Sigmoid colon (tissue), 7 donors: ENCODE results near the gene HABP4. TPM values are rescaled to one million over a fixed set of nuclear protein-coding genes. Genes with fewer than 3 reads are reported as not detected.
A peak's percentile ranks its signal among the peaks of the same experiment; 100 is the strongest.

ENCODE experiments used
- DNase-seq: peaks from one replicate; pipeline ENCODE4 v3.0.0-alpha.2; 2019
- H3K27ac ChIP-seq, 4 donors: fragments of 200-600 bp; sonication (generic); one replicate each; pipeline ENCODE4 v1.5.1; 2016 to 2019; ENCODE audit warnings: mild to moderate bottlenecking in 1 of 4
- H3K27me3 ChIP-seq, 3 donors: fragments of 200-600 bp; sonication (generic); one replicate each; pipeline ENCODE4 v1.5.1; 2019; ENCODE audit warnings: mild to moderate bottlenecking in 1 of 3
- H3K36me3 ChIP-seq, 4 donors: fragments of 200-600 bp; sonication (generic); one replicate each; pipeline ENCODE4 v1.5.1; 2016 to 2019
- H3K4me1 ChIP-seq, 4 donors: fragments of 200-600 bp; sonication (generic); one replicate each; pipeline ENCODE4 v1.5.1; 2017 to 2019
- H3K4me3 ChIP-seq, 4 donors: fragments of 200-600 bp; sonication (generic); one replicate each; pipeline ENCODE4 v1.5.1; 2017 to 2019; ENCODE audit warnings: mild to moderate bottlenecking in 2 of 4, moderate library complexity in 1 of 4
- H3K9me3 ChIP-seq, 4 donors: fragments of 200-600 bp in 3 of 4; sonication (generic) in 3 of 4; one replicate each; pipeline versions ENCODE4 v1.5.1 to v1.6.1; 2013 to 2019
- CTCF ChIP-seq, 4 experiments: fragments of 450-650 bp in 3 of 4; fragments of 200-600 bp in 1 of 4; IDR thresholded peaks; one replicate each; pipeline ENCODE4 v1.5.1; 2016 to 2019; ENCODE audit warnings: antibody characterized with exemption in 4 of 4, mild to moderate bottlenecking in 3 of 4, moderate library complexity in 2 of 4
- EP300 ChIP-seq, 4 donors: sonication (generic); formaldehyde crosslinking; IDR thresholded peaks; one replicate each; pipeline ENCODE4 v1.6.1; 2017; ENCODE audit warnings: antibody characterized with exemption in 4 of 4
- POLR2A ChIP-seq, 2 donors: fragments of 450-650 bp; IDR thresholded peaks; one replicate each; pipeline ENCODE4 v1.6.1; 2016; ENCODE audit warnings: antibody characterized with exemption in 2 of 2, mild to moderate bottlenecking in 2 of 2, moderate library complexity in 2 of 2
- POLR2AphosphoS5 ChIP-seq, 4 donors: sonication (generic); formaldehyde crosslinking; IDR thresholded peaks; one replicate each; pipeline ENCODE4 v1.6.1; 2017; ENCODE audit warnings: antibody characterized with exemption in 4 of 4
- whole genome bisulfite sequencing, 2 donors: extraction: QIAGEN DNeasy Blood & Tissue Kit; methylation state at CpG; one replicate each; pipeline ENCODE4 v1.1.7; 2013; 5-methylcytosine and 5-hydroxymethylcytosine counted together
- intact Hi-C: fragments of 100-400 bp; cut with DNase I; formaldehyde crosslinking; loops from one replicate; pipeline ENCODE4 v1.15.1; 2023
- polyA plus RNA-seq, 3 donors: library from polyadenylated mRNA; stranded (reverse); fragments of 200-250 nt; gene quantifications; one replicate each; pipeline ENCODE4 v1.2.3, GENCODE V29; 2013
- total RNA-seq, 4 donors: library from RNA; depleted of rRNA; stranded (reverse); fragments of >200 nt; gene quantifications; one replicate each; pipeline ENCODE4 v1.1.0, GENCODE V29; 2016
- donor health status: healthy with polysubstance abuse.
- donor health status: Bipolar disorder and iron deficiency.
- donor health status: healthy.

Gene HABP4
- total and polyA plus RNA-seq, 7 donors = 2.5 to 23.5 (median 12.5) TPM

- peak overlapping the region; percentile 86 to 92 (median 92) for H3K27ac ChIP-seq
- DNase-seq = no peak
- WGBS, 2 donors = 0 to 1% methylated on average over 7 of the region's 7 CpGs
- intact Hi-C loops = loop anchor here (5.0 kb wide), 1 partner anchor 168 kb away; the partner anchor contains the start of gene CDC14B
- no peaks in the 10 kb centered on the region for H3K27me3 ChIP-seq
- peaks cover 0 to 20% (median 8%) of the 10 kb centered on the region in 4 donors for H3K4me1 ChIP-seq
- TF ChIP-seq EP300 (IDR thresholded peaks at IDR 0.05) = no peak
- no peak for TF ChIP-seq CTCF (IDR thresholded peaks at IDR 0.05)
- no peak for TF ChIP-seq POLR2A (IDR thresholded peaks at IDR 0.05)
- TF ChIP-seq POLR2AphosphoS5 (IDR thresholded peaks at IDR 0.05) = peak in 1 of 4 donors; percentile 12
- no peaks in the 10 kb centered on the region for H3K9me3 ChIP-seq
- no peaks in the 10 kb centered on the region for H3K36me3 ChIP-seq
- H3K4me3 ChIP-seq = peak overlapping the region; percentile 22 to 79 (median 74)
Observed at GRCh38 chr9:96449523-96449844, 485 bp upstream of the HABP4 start.

GRCh38 chr9:96450613-96451528, 902 bp downstream of the HABP4 start:
- Histone ChIP-seq H3K27ac (peak overlapping the region; percentile 86 to 92 (median 92)), H3K4me1 (peaks cover 0 to 20% (median 8%) of the 10 kb centered on the region in 4 donors), H3K27me3 (no peaks in the 10 kb centered on the region), H3K9me3 (no peaks in the 10 kb centered on the region), H3K4me3 (peak overlapping the region; percentile 72 to 79 (median 76)), H3K36me3 (no peaks in the 10 kb centered on the region)
- WGBS, 2 donors = 1 to 2% methylated on average over 63 of the region's 63 CpGs
- TF ChIP-seq POLR2AphosphoS5 (IDR thresholded peaks at IDR 0.05) (peak in 2 of 4 donors; percentile 16 to 40), EP300 (IDR thresholded peaks at IDR 0.05) (no peak)
- DNase-seq = peak; percentile 74
- intact Hi-C loops = loop anchor here (1.0 to 5.0 kb wide), 4 partner anchors 33 to 201 kb away; partner anchors contain the start of genes SLC35D2 and ZNF367

GRCh38 chr9:96453625-96454024, 3.7 kb downstream of the HABP4 start:
- intact Hi-C loops = loop anchor here (5.0 kb wide), 2 partner anchors 114 to 199 kb away; no protein-coding TSS in a partner anchor
- no peak overlapping the region for H3K4me3 ChIP-seq
- 45 to 65% methylated on average over 2 of the region's 2 CpGs for WGBS, 2 donors
- no peak for DNase-seq
- no peak overlapping the region for H3K27ac ChIP-seq
- H3K9me3 ChIP-seq = no peaks in the 10 kb centered on the region
- no peaks in the 10 kb centered on the region for H3K27me3 ChIP-seq
- TF ChIP-seq CTCF (IDR thresholded peaks at IDR 0.05) (peak; percentile 13 to 46 (median 38)), EP300 (IDR thresholded peaks at IDR 0.05) (no peak)
- H3K4me1 ChIP-seq = peaks cover 0 to 20% (median 8%) of the 10 kb centered on the region in 4 donors
- peaks cover 0 to 3% (median 0%) of the 10 kb centered on the region in 4 donors for H3K36me3 ChIP-seq

GRCh38 chr9:96457266-96457665, 7.3 kb downstream of the HABP4 start:
- Histone ChIP-seq H3K4me1 (no peaks in the 10 kb centered on the region), H3K4me3 (no peak overlapping the region), H3K27me3 (no peaks in the 10 kb centered on the region), H3K27ac (no peak overlapping the region), H3K9me3 (no peaks in the 10 kb centered on the region), H3K36me3 (peaks cover 0 to 22% (median 4%) of the 10 kb centered on the region in 4 donors)
- no peak for DNase-seq
- WGBS, 2 donors = 94 to 95% methylated on average over 4 of the region's 4 CpGs
- TF ChIP-seq EP300 (IDR thresholded peaks at IDR 0.05) (no peak), POLR2AphosphoS5 (IDR thresholded peaks at IDR 0.05) (no peak), POLR2A (IDR thresholded peaks at IDR 0.05) (no peak), CTCF (IDR thresholded peaks at IDR 0.05) (no peak)
- intact Hi-C loops = no loop called here

- TF ChIP-seq POLR2AphosphoS5 (IDR thresholded peaks at IDR 0.05) (no peak), EP300 (IDR thresholded peaks at IDR 0.05) (no peak), POLR2A (IDR thresholded peaks at IDR 0.05) (no peak), CTCF (IDR thresholded peaks at IDR 0.05) (no peak)
- Histone ChIP-seq H3K4me3 (no peak overlapping the region), H3K9me3 (no peaks in the 10 kb centered on the region), H3K27ac (no peak overlapping the region), H3K27me3 (no peaks in the 10 kb centered on the region), H3K36me3 (peaks cover 0 to 22% (median 4%) of the 10 kb centered on the region in 4 donors), H3K4me1 (no peaks in the 10 kb centered on the region)
- 93 to 94% methylated on average over 8 of the region's 8 CpGs for WGBS, 2 donors
- intact Hi-C loops = no loop called here
- DNase-seq = no peak
Observed at GRCh38 chr9:96458226-96458625, 8.3 kb downstream of the HABP4 start.
